WERI-Rb-1 (cell line): ENCODE data around the gene COL27A1.

Source experiments
- DNase-seq: peaks from one replicate; pipeline ENCODE4 v3.0.0-alpha.2; 2020
- H3K27ac ChIP-seq: fragments of 250-450 bp; sonication (Bioruptor Pico); 2 replicates; pipeline ENCODE4 v1.5.1; 2020; ENCODE audit warnings: mild to moderate bottlenecking, moderate library complexity
- H3K27me3 ChIP-seq: fragments of 250-450 bp; sonication (Bioruptor Pico); 2 replicates; pipeline ENCODE4 v1.5.1; 2021; ENCODE audit warnings: mild to moderate bottlenecking, low read depth, moderate library complexity; ENCODE audit not compliant: insufficient read depth, severe bottlenecking
- H3K36me3 ChIP-seq: fragments of 250-450 bp; sonication (Bioruptor Pico); 2 replicates; pipeline ENCODE4 v1.5.1; 2020; ENCODE audit warnings: mild to moderate bottlenecking, moderate library complexity
- H3K4me3 ChIP-seq: 2 replicates; pipeline ENCODE4 v1.5.1; 2011; ENCODE audit warnings: low read depth, mild to moderate bottlenecking, control low read depth, low read length
- H3K9me3 ChIP-seq: fragments of 250-450 bp; sonication (Bioruptor Pico); 2 replicates; pipeline ENCODE4 v1.5.1; 2021; ENCODE audit warnings: mild to moderate bottlenecking, moderate library complexity; ENCODE audit not compliant: severe bottlenecking
- TF ChIP-seq, protein P1 (sequence below): IDR thresholded peaks from 2 replicates; pipeline ENCODE4 v1.5.1; 2011; ENCODE audit warnings: low read depth, mild to moderate bottlenecking, control low read depth, inconsistent platforms, low read length

The COL27A1 gene

DNA sequence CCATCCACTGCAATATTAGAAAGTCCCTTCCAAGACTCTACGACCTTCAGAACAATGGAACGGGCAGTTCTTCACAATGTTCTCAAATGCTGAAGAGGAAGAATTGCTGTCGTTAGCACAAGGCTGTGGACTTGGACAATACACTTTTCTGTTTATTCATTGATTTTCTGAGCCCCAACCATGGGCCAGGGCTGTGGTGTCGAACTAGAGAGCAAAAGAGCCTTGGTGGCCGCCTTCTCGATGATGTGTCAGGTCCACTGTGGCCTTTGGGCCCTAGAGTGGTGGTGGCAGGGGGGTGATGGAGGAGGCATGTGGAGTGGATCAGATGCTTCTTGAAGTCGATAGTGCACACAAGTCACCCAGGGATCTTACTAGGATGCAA lies 37.7 kb upstream of the COL27A1 start:
- Histone ChIP-seq H3K4me3 (no peak overlapping the region), H3K9me3 (peaks cover 2% of the 10 kb centered on the region), H3K36me3 (no peaks in the 10 kb centered on the region), H3K27me3 (no peaks in the 10 kb centered on the region), H3K27ac (no peak overlapping the region)
- no peak for DNase-seq
- TF ChIP-seq, protein P1, sequence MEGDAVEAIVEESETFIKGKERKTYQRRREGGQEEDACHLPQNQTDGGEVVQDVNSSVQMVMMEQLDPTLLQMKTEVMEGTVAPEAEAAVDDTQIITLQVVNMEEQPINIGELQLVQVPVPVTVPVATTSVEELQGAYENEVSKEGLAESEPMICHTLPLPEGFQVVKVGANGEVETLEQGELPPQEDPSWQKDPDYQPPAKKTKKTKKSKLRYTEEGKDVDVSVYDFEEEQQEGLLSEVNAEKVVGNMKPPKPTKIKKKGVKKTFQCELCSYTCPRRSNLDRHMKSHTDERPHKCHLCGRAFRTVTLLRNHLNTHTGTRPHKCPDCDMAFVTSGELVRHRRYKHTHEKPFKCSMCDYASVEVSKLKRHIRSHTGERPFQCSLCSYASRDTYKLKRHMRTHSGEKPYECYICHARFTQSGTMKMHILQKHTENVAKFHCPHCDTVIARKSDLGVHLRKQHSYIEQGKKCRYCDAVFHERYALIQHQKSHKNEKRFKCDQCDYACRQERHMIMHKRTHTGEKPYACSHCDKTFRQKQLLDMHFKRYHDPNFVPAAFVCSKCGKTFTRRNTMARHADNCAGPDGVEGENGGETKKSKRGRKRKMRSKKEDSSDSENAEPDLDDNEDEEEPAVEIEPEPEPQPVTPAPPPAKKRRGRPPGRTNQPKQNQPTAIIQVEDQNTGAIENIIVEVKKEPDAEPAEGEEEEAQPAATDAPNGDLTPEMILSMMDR: no peak

DNA sequence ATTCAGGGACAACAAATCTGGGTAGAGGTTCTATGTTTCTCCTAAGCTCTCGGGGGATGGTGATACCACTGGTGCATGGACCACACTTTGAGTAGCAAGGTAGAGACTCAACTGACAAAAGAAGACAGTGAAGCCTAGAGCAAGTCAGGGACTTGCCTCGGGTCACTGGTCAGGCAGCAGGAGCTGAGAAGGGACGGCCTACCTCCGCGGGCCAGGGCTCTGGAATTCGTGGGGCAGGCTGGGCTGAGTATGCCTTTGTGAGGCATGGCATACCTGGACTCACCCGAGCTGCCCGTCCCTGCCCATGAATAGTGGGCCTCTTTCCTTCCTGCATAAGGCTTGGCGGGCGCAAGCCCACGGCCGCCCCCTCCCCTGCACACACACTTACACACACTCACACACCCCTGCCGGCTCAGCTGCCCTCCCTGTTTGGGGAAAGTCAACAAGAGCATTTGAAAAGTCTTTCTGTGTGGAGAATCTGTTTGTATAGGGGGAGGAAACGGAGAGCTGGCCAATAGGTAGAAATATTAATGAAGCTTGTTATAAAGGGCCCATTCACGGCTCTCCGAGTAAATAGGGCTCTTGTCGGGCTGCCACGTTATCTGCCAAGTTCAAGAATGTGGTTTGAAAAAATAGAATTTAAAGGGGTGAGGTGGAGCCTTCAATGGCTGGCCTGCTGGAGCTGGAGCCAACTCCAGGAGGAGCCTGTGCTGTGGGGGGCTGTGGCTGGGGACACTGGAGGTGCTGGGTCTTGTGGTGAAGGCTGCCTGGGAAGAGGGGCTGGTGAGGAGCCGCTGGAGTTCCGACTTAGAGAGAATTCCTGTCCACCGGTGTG lies 37.1 kb upstream of the COL27A1 start:
- Histone ChIP-seq H3K27ac (no peak overlapping the region), H3K9me3 (peaks cover 2% of the 10 kb centered on the region), H3K36me3 (no peaks in the 10 kb centered on the region), H3K4me3 (no peak overlapping the region), H3K27me3 (no peaks in the 10 kb centered on the region)
- no peak for DNase-seq
- TF ChIP-seq, protein P1: no peak

GRCh38 chr9:114119242-114120191 lies 35.8 kb upstream of the COL27A1 start:
- Histone ChIP-seq H3K27ac (no peak overlapping the region), H3K27me3 (no peaks in the 10 kb centered on the region), H3K36me3 (no peaks in the 10 kb centered on the region), H3K4me3 (no peak overlapping the region), H3K9me3 (peaks cover 2% of the 10 kb centered on the region)
- DNase-seq: no peak
- TF ChIP-seq, protein P1: no peak

DNA sequence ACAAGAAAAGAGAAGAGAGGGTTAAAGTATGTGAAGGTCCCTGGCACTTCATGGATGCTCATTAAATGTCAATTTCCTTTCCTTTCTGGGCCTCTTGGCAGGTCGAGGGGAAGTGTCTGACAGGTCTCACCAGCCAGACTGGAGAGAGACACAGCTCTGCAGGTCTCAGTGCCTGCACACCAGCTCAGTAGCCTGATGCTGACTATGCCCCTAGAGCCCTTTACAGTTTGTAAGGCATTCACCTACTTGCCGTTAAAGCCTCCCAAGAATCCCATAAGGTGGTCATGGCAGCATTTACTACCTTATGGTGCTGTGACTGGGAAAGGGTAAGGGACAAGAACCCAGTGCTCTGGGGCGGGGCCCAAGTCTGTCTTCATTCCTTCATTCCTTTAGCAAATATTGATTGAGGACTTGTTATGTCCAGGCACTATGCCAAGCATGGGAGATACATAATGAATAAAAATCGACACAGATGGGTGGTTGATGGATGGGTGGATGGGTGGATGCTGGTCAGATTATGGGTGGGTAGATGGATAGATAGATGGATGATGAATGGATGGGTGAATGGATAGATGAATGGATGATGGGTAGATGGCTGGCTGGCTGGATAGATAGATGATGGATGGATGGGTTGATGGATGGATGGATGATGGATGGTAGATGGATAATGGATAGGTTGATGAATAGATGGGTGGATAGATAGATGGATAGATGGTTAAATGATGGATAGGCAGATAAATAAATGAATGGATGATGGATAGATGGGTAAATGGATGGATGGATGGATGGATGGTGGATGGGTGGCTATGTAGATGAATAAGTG lies 34.9 kb upstream of the COL27A1 start:
- H3K4me3 ChIP-seq: no peak overlapping the region
- H3K36me3 ChIP-seq: no peaks in the 10 kb centered on the region
- TF ChIP-seq, protein P1: no peak
- no peak overlapping the region for H3K27ac ChIP-seq
- no peak for DNase-seq
- H3K27me3 ChIP-seq: no peaks in the 10 kb centered on the region
- peaks cover 2% of the 10 kb centered on the region for H3K9me3 ChIP-seq

DNA sequence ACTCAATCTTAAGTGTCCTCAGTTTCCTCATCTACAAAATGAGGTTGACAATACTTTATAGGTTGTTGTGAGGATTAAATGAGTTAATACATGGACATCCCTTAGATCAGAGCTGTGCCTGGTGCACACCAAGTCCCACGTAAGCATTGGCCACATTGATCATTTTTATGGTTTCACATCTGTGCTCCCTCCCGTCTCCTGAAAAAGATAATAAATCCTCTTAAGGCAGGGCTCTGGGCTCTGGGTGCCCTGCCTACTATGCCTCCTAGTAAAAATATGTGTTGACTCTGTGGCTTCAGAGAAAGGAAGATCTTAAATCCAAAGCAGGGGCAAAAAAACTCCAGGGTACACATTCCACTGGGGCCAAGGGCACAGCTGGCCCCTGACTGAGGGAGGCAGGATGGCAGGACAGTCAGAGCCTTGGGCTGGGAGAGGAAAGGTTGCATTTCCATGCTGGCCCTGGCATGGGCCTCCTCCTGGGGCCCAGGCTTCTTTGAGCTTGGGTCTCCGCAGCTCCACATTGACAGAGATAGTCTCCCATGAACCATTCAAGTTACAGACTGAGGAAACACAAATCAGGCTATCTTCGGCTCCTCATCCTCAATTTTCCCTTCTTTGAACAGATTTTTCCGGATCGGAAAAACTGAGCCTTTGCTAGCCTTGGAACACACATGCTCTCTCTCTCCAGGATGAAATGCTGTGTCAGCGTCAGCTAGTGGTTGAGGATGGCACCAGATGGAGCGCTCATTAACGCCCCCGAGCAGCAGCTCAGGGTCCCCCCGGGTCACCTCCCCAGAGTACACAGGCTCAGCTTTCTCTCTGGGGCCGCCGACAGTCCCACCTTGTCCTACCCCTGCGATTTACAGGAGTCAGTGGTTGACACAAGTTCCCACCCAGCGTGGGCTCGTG lies 33.9 kb upstream of the COL27A1 start:
- DNase-seq: peak; percentile 93
- Histone ChIP-seq H3K9me3 (peaks cover 2% of the 10 kb centered on the region), H3K27me3 (no peaks in the 10 kb centered on the region), H3K27ac (peak overlapping the region; percentile 74), H3K36me3 (no peaks in the 10 kb centered on the region), H3K4me3 (no peak overlapping the region)
- TF ChIP-seq, protein P1: peak; percentile 36; the same call in 1 of the 2 replicates
